ENCODE results near the gene USP37. TPM values are rescaled to one million over a fixed set of nuclear protein-coding genes. Genes with fewer than 3 reads are reported as not detected.

USP37 gene
- total RNA-seq, 1 experiment from 2014 or later, result 23.5 TPM

DNA sequence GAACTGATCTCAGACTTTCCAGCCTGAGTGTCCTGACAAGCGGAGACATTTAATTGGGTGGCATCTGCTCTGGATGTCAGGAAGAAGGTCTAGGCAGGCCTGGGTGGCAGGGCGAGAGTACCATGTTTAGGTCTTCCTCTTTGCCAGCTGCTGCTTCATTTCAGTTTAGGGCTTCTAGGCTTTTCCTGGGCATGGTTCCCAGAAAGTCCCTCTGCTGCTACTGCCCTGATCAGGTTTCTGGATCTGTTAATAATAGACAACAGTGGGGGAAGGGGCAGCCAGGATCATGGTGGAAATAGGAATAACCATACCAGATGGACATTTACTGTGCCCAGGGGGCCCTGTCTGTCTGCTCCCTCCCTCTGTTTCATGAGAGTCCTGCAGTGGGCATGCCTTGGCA lies 37.3 kb upstream of the USP37 start:
- POLR2A ChIA-PET, result no interaction called here

More for the DNA sequence above, 37.3 kb upstream of the USP37 start:
- no peak for ATAC-seq
- DNase-seq (ENCODE audit: low read depth, low spot score), result no peak
- Histone ChIP-seq H3K9me2 (ENCODE audit: insufficient read depth) (no peaks in the 10 kb centered on the region), H2AFZ (ENCODE audit: low read depth, low read length, poor library complexity, severe bottlenecking) (no peak overlapping the region), H3K4me1 (ENCODE audit: control insufficient read depth in 1 of 2, insufficient read depth in 2 of 2, low read length in 2 of 2) (peaks cover 5 to 12% of the 10 kb centered on the region in 2 experiments; a peak in 2 of 4 replicates), H3K9me3 (ENCODE audit: control insufficient read depth in 1 of 2, insufficient read depth in 1 of 2, low read depth in 1 of 2, low read length in 2 of 2) (no peaks in the 10 kb centered on the region), H3K9ac (ENCODE audit: low read length) (no peak overlapping the region), H3K4me3 (replicated peaks in 1 of 2; ENCODE audit: low read depth in 1 of 2, low read length in 2 of 2) (no peak overlapping the region), H3K4me2 (ENCODE audit: low read length) (peak overlapping the region; percentile 29), H4K20me1 (ENCODE audit: insufficient read depth) (no peaks in the 10 kb centered on the region), H3K79me2 (ENCODE audit: insufficient read depth, low read length) (no peaks in the 10 kb centered on the region), H3K36me3 (ENCODE audit: control insufficient read depth in 1 of 2, insufficient read depth in 2 of 2, low read length in 2 of 2) (no peaks in the 10 kb centered on the region), H3K27me3 (ENCODE audit: insufficient read depth, low read length) (no peaks in the 10 kb centered on the region), H3K27ac (ENCODE audit: low read depth, low read length) (no peak overlapping the region)
- CTCF ChIA-PET, result no interaction called here
- RAD21 ChIA-PET (ENCODE audit: low non-redundant PET in 1 of 2, low total read pairs in 2 of 2, uncharacterized antibody in 2 of 2, unreplicated experiment in 2 of 2), result no interaction called here
- intact Hi-C loops (cut with micrococcal nuclease), result no loop called here
- BruUV-seq (replicated peaks), result no TSS peak
- TF ChIP-seq EZH2phosphoT487 (IDR thresholded peaks at IDR 0.05; ENCODE audit: borderline replicate concordance) (no peak), POLR2AphosphoS5 (IDR thresholded peaks at IDR 0.05; ENCODE audit: low read depth, low read length) (no peak), ZFX (IDR thresholded peaks at IDR 0.05) (no peak), SIN3A (IDR thresholded peaks at IDR 0.05; ENCODE audit: low read depth) (no peak), ELF1 (IDR thresholded peaks at IDR 0.05; ENCODE audit: borderline replicate concordance, low read depth) (no peak), TCF7L2 (IDR thresholded peaks at IDR 0.05; ENCODE audit: borderline replicate concordance, extremely low read depth, insufficient read depth, insufficient read length) (no peak), FOSL1 (IDR thresholded peaks at IDR 0.05; ENCODE audit: low read depth) (no peak)
- TF ChIP-seq, protein P1, sequence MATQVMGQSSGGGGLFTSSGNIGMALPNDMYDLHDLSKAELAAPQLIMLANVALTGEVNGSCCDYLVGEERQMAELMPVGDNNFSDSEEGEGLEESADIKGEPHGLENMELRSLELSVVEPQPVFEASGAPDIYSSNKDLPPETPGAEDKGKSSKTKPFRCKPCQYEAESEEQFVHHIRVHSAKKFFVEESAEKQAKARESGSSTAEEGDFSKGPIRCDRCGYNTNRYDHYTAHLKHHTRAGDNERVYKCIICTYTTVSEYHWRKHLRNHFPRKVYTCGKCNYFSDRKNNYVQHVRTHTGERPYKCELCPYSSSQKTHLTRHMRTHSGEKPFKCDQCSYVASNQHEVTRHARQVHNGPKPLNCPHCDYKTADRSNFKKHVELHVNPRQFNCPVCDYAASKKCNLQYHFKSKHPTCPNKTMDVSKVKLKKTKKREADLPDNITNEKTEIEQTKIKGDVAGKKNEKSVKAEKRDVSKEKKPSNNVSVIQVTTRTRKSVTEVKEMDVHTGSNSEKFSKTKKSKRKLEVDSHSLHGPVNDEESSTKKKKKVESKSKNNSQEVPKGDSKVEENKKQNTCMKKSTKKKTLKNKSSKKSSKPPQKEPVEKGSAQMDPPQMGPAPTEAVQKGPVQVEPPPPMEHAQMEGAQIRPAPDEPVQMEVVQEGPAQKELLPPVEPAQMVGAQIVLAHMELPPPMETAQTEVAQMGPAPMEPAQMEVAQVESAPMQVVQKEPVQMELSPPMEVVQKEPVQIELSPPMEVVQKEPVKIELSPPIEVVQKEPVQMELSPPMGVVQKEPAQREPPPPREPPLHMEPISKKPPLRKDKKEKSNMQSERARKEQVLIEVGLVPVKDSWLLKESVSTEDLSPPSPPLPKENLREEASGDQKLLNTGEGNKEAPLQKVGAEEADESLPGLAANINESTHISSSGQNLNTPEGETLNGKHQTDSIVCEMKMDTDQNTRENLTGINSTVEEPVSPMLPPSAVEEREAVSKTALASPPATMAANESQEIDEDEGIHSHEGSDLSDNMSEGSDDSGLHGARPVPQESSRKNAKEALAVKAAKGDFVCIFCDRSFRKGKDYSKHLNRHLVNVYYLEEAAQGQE (IDR thresholded peaks at IDR 0.05; ENCODE audit: low read depth), result no peak

All from HCT116 (cell line).